Progenitor cell of endocrine pancreas (in vitro differentiated cells): ENCODE results near the gene GPR26. TPM values are rescaled to one million over a fixed set of nuclear protein-coding genes. Genes with fewer than 3 reads are reported as not detected.

Source experiments
- DNase-seq: peaks from one replicate; pipeline ENCODE4 v3.0.0; 2021; ENCODE audit warnings: low spot score; ENCODE audit not compliant: unreplicated experiment
- H3K27ac Mint-ChIP-seq: 2 replicates; pipeline ENCODE4 v1.8.0; 2021; ENCODE audit warnings: mild to moderate bottlenecking, moderate library complexity, mixed read lengths
- H3K27me3 Mint-ChIP-seq: 2 replicates; pipeline ENCODE4 v1.8.0; 2021; ENCODE audit warnings: mixed read lengths
- H3K36me3 Mint-ChIP-seq: 2 replicates; pipeline ENCODE4 v1.8.0; 2022; ENCODE audit warnings: mixed read lengths; ENCODE audit not compliant: insufficient read depth
- H3K4me1 Mint-ChIP-seq: 2 replicates; pipeline ENCODE4 v1.8.0; 2021; ENCODE audit warnings: low read depth, mixed read lengths
- H3K4me3 Mint-ChIP-seq: 2 replicates; pipeline ENCODE4 v1.8.0; 2021; ENCODE audit warnings: low read depth, mild to moderate bottlenecking, moderate library complexity, mixed read lengths
- H3K9me3 Mint-ChIP-seq: 2 replicates; pipeline ENCODE4 v1.8.0; 2021; ENCODE audit warnings: low read depth, mixed read lengths
- CTCF ChIP-seq: fragments of 200-600 bp; sonication (generic); IDR thresholded peaks from one replicate; pipeline ENCODE4 v1.5.0; 2021; ENCODE audit warnings: antibody characterized with exemption, mild to moderate bottlenecking; ENCODE audit not compliant: unreplicated experiment
- total RNA-seq: library from RNA; stranded (reverse); gene quantifications from 2 replicates; pipeline ENCODE4 v1.2.1, GENCODE V29; 2021

GPR26 gene
- total RNA-seq, 1 donor from 2014 or later: not detected

- H3K4me1 Mint-ChIP-seq: no peaks in the 10 kb centered on the region
- H3K27ac Mint-ChIP-seq: no peak overlapping the region
- H3K27me3 Mint-ChIP-seq: peaks cover 40% of the 10 kb centered on the region
- no peak for DNase-seq
- H3K36me3 Mint-ChIP-seq: no peaks in the 10 kb centered on the region
- TF ChIP-seq CTCF: no peak
- H3K4me3 Mint-ChIP-seq: no peak overlapping the region
- no peaks in the 10 kb centered on the region for H3K9me3 Mint-ChIP-seq
These were observed 44.2 kb upstream of the GPR26 start for GRCh38 chr10:123621916-123622315.

- Mint-ChIP-seq H3K9me3 (no peaks in the 10 kb centered on the region), H3K4me3 (no peak overlapping the region), H3K36me3 (no peaks in the 10 kb centered on the region), H3K4me1 (no peaks in the 10 kb centered on the region), H3K27me3 (peaks cover 44% of the 10 kb centered on the region), H3K27ac (no peak overlapping the region)
- TF ChIP-seq CTCF: no peak
- no peak for DNase-seq
These were observed 43.8 kb upstream of the GPR26 start for GRCh38 chr10:123622381-123622780.

DNA sequence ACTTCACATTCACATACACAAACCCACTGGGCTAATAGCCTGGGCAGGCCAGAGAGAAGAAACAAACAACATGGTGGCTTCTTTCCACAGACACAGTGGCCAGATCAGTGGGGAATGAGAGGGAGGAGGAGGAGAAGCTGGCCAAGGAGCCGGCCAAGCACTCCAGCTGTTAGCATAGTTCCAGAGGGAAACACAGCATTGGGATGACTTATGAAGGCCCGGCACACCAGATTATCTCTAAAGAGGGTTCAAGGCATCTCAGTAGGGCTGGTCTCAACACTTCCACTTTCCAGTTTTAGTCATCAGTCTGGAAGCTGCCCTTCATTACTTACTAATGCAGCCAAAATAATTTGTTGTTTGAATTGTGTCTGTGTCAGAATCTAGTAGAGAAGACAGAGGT is 42.1 kb upstream of the GPR26 start:
- H3K27me3 Mint-ChIP-seq: peaks cover 44% of the 10 kb centered on the region
- TF ChIP-seq CTCF: no peak
- no peak overlapping the region for H3K27ac Mint-ChIP-seq
- H3K4me1 Mint-ChIP-seq: no peaks in the 10 kb centered on the region
- no peaks in the 10 kb centered on the region for H3K36me3 Mint-ChIP-seq
- peaks cover 1% of the 10 kb centered on the region for H3K9me3 Mint-ChIP-seq
- no peak overlapping the region for H3K4me3 Mint-ChIP-seq
- no peak for DNase-seq

GRCh38 chr10:123633106-123633505 is 33.0 kb upstream of the GPR26 start:
- Mint-ChIP-seq H3K4me3 (no peak overlapping the region), H3K27ac (no peak overlapping the region), H3K4me1 (no peaks in the 10 kb centered on the region), H3K9me3 (peaks cover 4% of the 10 kb centered on the region), H3K36me3 (no peaks in the 10 kb centered on the region), H3K27me3 (peaks cover 38% of the 10 kb centered on the region)
- no peak for TF ChIP-seq CTCF
- no peak for DNase-seq

DNA sequence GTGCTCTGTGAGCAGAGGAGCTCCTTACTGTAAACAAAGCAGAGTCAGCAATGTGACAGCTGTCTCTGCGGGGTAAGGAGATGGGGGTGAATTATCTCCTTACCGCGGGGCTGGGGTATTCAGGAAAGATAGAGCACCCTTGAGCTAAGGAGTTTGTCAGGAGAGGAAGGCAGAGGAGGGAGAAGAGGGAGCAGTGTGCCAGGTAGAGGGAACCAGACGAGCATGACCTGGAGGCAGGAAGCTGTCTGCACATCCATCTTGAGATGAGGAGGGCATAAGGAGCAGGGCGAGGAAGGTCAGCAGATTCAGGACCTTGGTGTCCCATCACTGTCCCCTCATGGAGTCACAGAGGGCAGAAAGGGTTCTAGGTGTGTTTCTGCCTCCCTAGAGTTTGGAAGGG is 32.5 kb upstream of the GPR26 start:
- no peak for TF ChIP-seq CTCF
- Mint-ChIP-seq H3K36me3 (no peaks in the 10 kb centered on the region), H3K4me3 (no peak overlapping the region), H3K4me1 (no peaks in the 10 kb centered on the region), H3K27me3 (peaks cover 40% of the 10 kb centered on the region), H3K9me3 (peaks cover 4% of the 10 kb centered on the region), H3K27ac (no peak overlapping the region)
- no peak for DNase-seq
